H9 (cell line): ENCODE measurements around the gene COL4A6. TPM values are rescaled to one million over a fixed set of nuclear protein-coding genes. Genes with fewer than 3 reads are reported as not detected.
A peak's percentile ranks its signal among the peaks of the same experiment; 100 is the strongest.

Experiments
- DNase-seq: peaks from one replicate; pipeline ENCODE4 v3.0.0-alpha.2; 2017
- H2AFZ ChIP-seq: one replicate; pipeline ENCODE4 v1.6.1; 2013; ENCODE audit warnings: mild to moderate bottlenecking, low read length, control low read depth, moderate library complexity
- H2AK5ac ChIP-seq: 2 replicates; pipeline ENCODE4 v1.6.1; 2013; ENCODE audit warnings: low read length, control low read depth, mixed read lengths; ENCODE audit not compliant: insufficient read length
- H2BK120ac ChIP-seq: one replicate; pipeline ENCODE4 v1.6.1; 2013; ENCODE audit warnings: low read depth, mild to moderate bottlenecking, low read length, control low read depth, inconsistent platforms; ENCODE audit not compliant: poor library complexity, severe bottlenecking
- H2BK12ac ChIP-seq: 2 replicates; pipeline ENCODE4 v1.6.1; 2013; ENCODE audit warnings: low read length, control low read depth, mixed read lengths, low read depth; ENCODE audit not compliant: insufficient read length
- H2BK15ac ChIP-seq: 2 replicates; pipeline ENCODE4 v1.6.1; 2013; ENCODE audit warnings: low read depth, low read length, control low read depth
- H2BK20ac ChIP-seq: one replicate; pipeline ENCODE4 v1.6.1; 2013; ENCODE audit warnings: low read depth, mild to moderate bottlenecking, low read length, control low read depth, inconsistent platforms; ENCODE audit not compliant: poor library complexity, severe bottlenecking
- H2BK5ac ChIP-seq: 2 replicates; pipeline ENCODE4 v1.6.1; 2013; ENCODE audit warnings: low read length, control low read depth, mixed read lengths; ENCODE audit not compliant: insufficient read length
- H3K14ac ChIP-seq: 2 replicates; pipeline ENCODE4 v1.6.1; 2013; ENCODE audit warnings: low read length, control low read depth; ENCODE audit not compliant: insufficient read depth
- H3K18ac ChIP-seq: 2 replicates; pipeline ENCODE4 v1.6.1; 2013; ENCODE audit warnings: low read depth, mild to moderate bottlenecking, mixed read lengths, low read length, control low read depth; ENCODE audit not compliant: insufficient read length
- H3K23ac ChIP-seq: 2 replicates; pipeline ENCODE4 v1.6.1; 2013; ENCODE audit warnings: low read length, control low read depth, mixed read lengths, low read depth; ENCODE audit not compliant: insufficient read length
- H3K23me2 ChIP-seq: 2 replicates; pipeline ENCODE4 v1.6.1; 2013; ENCODE audit warnings: low read depth, mild to moderate bottlenecking, mixed read lengths, low read length, control low read depth; ENCODE audit not compliant: insufficient read length, poor library complexity, severe bottlenecking
- H3K27ac ChIP-seq: 2 replicates; pipeline ENCODE4 v1.5.1; 2013; ENCODE audit warnings: low read length, control low read depth, mixed read lengths, low read depth; ENCODE audit not compliant: insufficient read length
- H3K27me3 ChIP-seq: 2 replicates; pipeline ENCODE4 v1.6.1; 2013; ENCODE audit warnings: low read length, control low read depth, inconsistent platforms; ENCODE audit not compliant: insufficient read depth
- H3K4ac ChIP-seq: 2 replicates; pipeline ENCODE4 v1.6.1; 2013; ENCODE audit warnings: low read depth, mild to moderate bottlenecking, control low read depth, inconsistent platforms, low read length, moderate library complexity
- H3K4me1 ChIP-seq: 2 replicates; pipeline ENCODE4 v1.6.1; 2013; ENCODE audit warnings: low read length, control low read depth, inconsistent platforms; ENCODE audit not compliant: insufficient read depth
- H3K4me2 ChIP-seq: 2 replicates; pipeline ENCODE4 v1.6.1; 2013; ENCODE audit warnings: low read length, control low read depth, mixed read lengths; ENCODE audit not compliant: insufficient read length, insufficient read depth
- H3K56ac ChIP-seq: 2 replicates; pipeline ENCODE4 v1.6.1; 2013; ENCODE audit warnings: low read depth, mild to moderate bottlenecking, mixed read lengths, low read length, control low read depth; ENCODE audit not compliant: insufficient read length
- H3K79me1 ChIP-seq: 2 replicates; pipeline ENCODE4 v1.6.1; 2013; ENCODE audit warnings: low read depth, mild to moderate bottlenecking, moderate library complexity, low read length, control low read depth, inconsistent platforms; ENCODE audit not compliant: insufficient read depth, poor library complexity, severe bottlenecking
- H3K79me2 ChIP-seq: 2 replicates; pipeline ENCODE4 v1.6.1; 2013; ENCODE audit warnings: low read length, control low read depth, inconsistent platforms; ENCODE audit not compliant: insufficient read depth
- H3K9ac ChIP-seq: 2 replicates; pipeline ENCODE4 v1.6.1; 2013; ENCODE audit warnings: low read length, control low read depth, mixed read lengths; ENCODE audit not compliant: insufficient read length; ENCODE audit errors: extremely low read depth
- H3K9me3 ChIP-seq: one replicate; pipeline ENCODE4 v1.6.1; 2013; ENCODE audit warnings: low read depth, low read length, inconsistent platforms; ENCODE audit not compliant: control insufficient read depth
- H3T11ph ChIP-seq: one replicate; pipeline ENCODE4 v1.6.1; 2013; ENCODE audit warnings: mild to moderate bottlenecking, low read length, control low read depth, inconsistent platforms
- H4K20me1 ChIP-seq: one replicate; pipeline ENCODE4 v1.6.1; 2013; ENCODE audit not compliant: control insufficient read depth, insufficient read length, insufficient read depth
- H4K5ac ChIP-seq: 2 replicates; pipeline ENCODE4 v1.6.1; 2013; ENCODE audit warnings: low read depth, mild to moderate bottlenecking, mixed read lengths, low read length, control low read depth; ENCODE audit not compliant: insufficient read length
- H4K8ac ChIP-seq: replicated peaks from 2 replicates; pipeline ENCODE4 v1.6.1; 2013; ENCODE audit warnings: low read length, control low read depth, mixed read lengths, low read depth; ENCODE audit not compliant: insufficient read length
- H4K91ac ChIP-seq: 2 replicates; pipeline ENCODE4 v1.6.1; 2013; ENCODE audit warnings: low read depth, mild to moderate bottlenecking, moderate library complexity, mixed read lengths, low read length, control low read depth; ENCODE audit not compliant: insufficient read length
- H3K27ac Mint-ChIP-seq, 3 experiments: 2 replicates in 2 of 3; 3 replicates in 1 of 3; pipeline ENCODE4 v1.8.0; 2020 to 2021; ENCODE audit warnings: mixed read lengths in 3 of 3, mild to moderate bottlenecking in 1 of 3, moderate library complexity in 1 of 3
- H3K27me3 Mint-ChIP-seq: 2 replicates; pipeline ENCODE4 v1.8.0; 2021; ENCODE audit warnings: low read depth, mild to moderate bottlenecking, moderate library complexity, mixed read lengths
- H3K36me3 Mint-ChIP-seq, 3 experiments: 2 replicates in 2 of 3; 3 replicates in 1 of 3; pipeline ENCODE4 v1.8.0; 2020 to 2021; ENCODE audit warnings: low read depth in 3 of 3, mixed read lengths in 3 of 3; ENCODE audit not compliant: insufficient read depth in 1 of 3
- H3K4me1 Mint-ChIP-seq, 2 experiments: 2 replicates each; pipeline ENCODE4 v1.8.0; 2020; ENCODE audit warnings: mixed read lengths in 2 of 2
- H3K4me3 Mint-ChIP-seq, 2 experiments: 2 replicates in 1 of 2; 3 replicates in 1 of 2; pipeline ENCODE4 v1.8.0; 2020 to 2021; ENCODE audit warnings: mild to moderate bottlenecking in 2 of 2, mixed read lengths in 2 of 2, moderate library complexity in 1 of 2
- H3K9me3 Mint-ChIP-seq, 2 experiments: 2 replicates in 1 of 2; 3 replicates in 1 of 2; pipeline ENCODE4 v1.8.0; 2020; ENCODE audit warnings: mild to moderate bottlenecking in 2 of 2, mixed read lengths in 2 of 2, moderate library complexity in 1 of 2
- CTCF ChIP-seq: fragments of 200-600 bp; sonication (generic); conservative IDR thresholded peaks from 3 replicates; pipeline ENCODE4 v1.8.0; 2021; ENCODE audit warnings: antibody characterized with exemption, mild to moderate bottlenecking
- WGBS: extraction: QIAGEN DNeasy Blood & Tissue Kit; methylation state at CpG from one replicate; pipeline ENCODE4 v1.1.7; 2013; ENCODE audit warnings: missing lambda C conversion rate, low lambda C conversion rate, mixed read lengths; ENCODE audit not compliant: insufficient read length; ENCODE audit errors: extremely low coverage; 5-methylcytosine and 5-hydroxymethylcytosine counted together
- total RNA-seq: library from RNA; stranded (reverse); gene quantifications from 2 replicates; pipeline ENCODE4 v1.2.1, GENCODE V29; 2021

The COL4A6 gene
- total RNA-seq, 1 experiment from 2014 or later: 16.7 TPM

GRCh38 chrX:108199691-108200090, 238.5 kb downstream of the COL4A6 start:
- no CpG with 5 or more reads among the region's 4 CpGs for WGBS
- DNase-seq: no peak
- H3K4me1 Mint-ChIP-seq: peaks cover under 1 to 3% of the 10 kb centered on the region in 2 experiments; a peak in 3 of 4 replicates

More at GRCh38 chrX:108199691-108200090, 238.5 kb downstream of the COL4A6 start:
- Mint-ChIP-seq H3K9me3 (no peaks in the 10 kb centered on the region), H3K27me3 (no peaks in the 10 kb centered on the region), H3K4me3 (no peak overlapping the region), H3K27ac (no peak overlapping the region), H3K36me3 (no peaks in the 10 kb centered on the region)
- no peaks in the 10 kb centered on the region for H3K9me3 ChIP-seq
- no peak overlapping the region for H2BK5ac ChIP-seq
- no peak overlapping the region for H3K14ac ChIP-seq
- H2BK20ac ChIP-seq: no peak overlapping the region
- H3K4me1 ChIP-seq: no peaks in the 10 kb centered on the region
- no peaks in the 10 kb centered on the region for H3K79me2 ChIP-seq
- H3K79me1 ChIP-seq: no peaks in the 10 kb centered on the region
- no peak overlapping the region for H3K4me2 ChIP-seq
- TF ChIP-seq CTCF: peak; percentile 83
- no peak overlapping the region for H2BK12ac ChIP-seq
- H4K20me1 ChIP-seq: no peaks in the 10 kb centered on the region
- H2AFZ ChIP-seq: no peak overlapping the region
- no peak overlapping the region for H4K8ac ChIP-seq
- H2BK120ac ChIP-seq: no peak overlapping the region
- no peak overlapping the region for H3K56ac ChIP-seq
- H3K18ac ChIP-seq: no peak overlapping the region
- no peak overlapping the region for H3K23ac ChIP-seq
- no peaks in the 10 kb centered on the region for H3K27me3 ChIP-seq
- H3K27ac ChIP-seq: no peak overlapping the region
- no peak overlapping the region for H3K4ac ChIP-seq
- H3K9ac ChIP-seq: no peak overlapping the region
- no peak overlapping the region for H4K5ac ChIP-seq
- no peak overlapping the region for H3T11ph ChIP-seq
- no peaks in the 10 kb centered on the region for H3K23me2 ChIP-seq
- no peak overlapping the region for H2AK5ac ChIP-seq
- no peak overlapping the region for H2BK15ac ChIP-seq
- no peak overlapping the region for H4K91ac ChIP-seq
